Measurements from ENCODE around the gene RNF144B. TPM values are rescaled to one million over a fixed set of nuclear protein-coding genes. Genes with fewer than 3 reads are reported as not detected.

The RNF144B gene
- total and polyA plus RNA-seq, 2 donors (not counting 1 experiment from before 2014, with no cell fraction given) = 3.0 to 17.0 TPM

DNA sequence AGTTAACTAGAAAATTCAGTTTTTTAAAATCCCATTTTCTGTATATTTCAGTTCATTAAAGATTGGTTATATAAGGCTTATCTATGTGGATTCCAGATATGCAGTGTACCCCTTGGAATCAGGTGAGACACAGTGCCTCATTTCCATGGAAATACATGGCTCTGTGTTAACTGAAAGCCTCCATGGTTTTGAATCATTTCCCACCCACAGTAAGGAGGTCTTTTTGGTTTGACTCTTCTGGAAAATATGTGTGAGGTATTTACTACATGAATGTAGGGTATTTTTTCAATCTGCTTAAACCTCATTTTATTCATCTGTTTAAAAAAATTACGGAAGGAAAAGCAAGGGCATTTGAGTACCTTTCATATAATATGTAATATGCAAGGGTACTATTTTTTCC is 25.5 kb downstream of the RNF144B start:
- H3K4me1 Mint-ChIP-seq = peaks cover 37% of the 10 kb centered on the region
- peaks cover 0 to 5% of the 10 kb centered on the region in 2 experiments for H3K36me3 ChIP-seq (replicated peaks in 1 of 2; ENCODE audit: control extremely low read depth in 1 of 2, control insufficient read depth in 1 of 2, extremely low read depth in 1 of 2, insufficient read depth in 2 of 2, low read length in 1 of 2)
- peaks cover 47% of the 10 kb centered on the region for H3K79me2 ChIP-seq (ENCODE audit: control insufficient read depth, insufficient read depth, low read length)
- H3K4me3 ChIP-seq (ENCODE audit: control extremely low read depth in 1 of 5, extremely low read depth in 1 of 5, insufficient read depth in 1 of 5, low read depth in 2 of 5, low read length in 4 of 5) = no peak overlapping the region
- TF ChIP-seq EZH2 (IDR thresholded peaks at IDR 0.05; ENCODE audit: borderline replicate concordance, insufficient read depth, low read depth, low read length, poor library complexity, severe bottlenecking) = no peak
- TF ChIP-seq, protein P1, sequence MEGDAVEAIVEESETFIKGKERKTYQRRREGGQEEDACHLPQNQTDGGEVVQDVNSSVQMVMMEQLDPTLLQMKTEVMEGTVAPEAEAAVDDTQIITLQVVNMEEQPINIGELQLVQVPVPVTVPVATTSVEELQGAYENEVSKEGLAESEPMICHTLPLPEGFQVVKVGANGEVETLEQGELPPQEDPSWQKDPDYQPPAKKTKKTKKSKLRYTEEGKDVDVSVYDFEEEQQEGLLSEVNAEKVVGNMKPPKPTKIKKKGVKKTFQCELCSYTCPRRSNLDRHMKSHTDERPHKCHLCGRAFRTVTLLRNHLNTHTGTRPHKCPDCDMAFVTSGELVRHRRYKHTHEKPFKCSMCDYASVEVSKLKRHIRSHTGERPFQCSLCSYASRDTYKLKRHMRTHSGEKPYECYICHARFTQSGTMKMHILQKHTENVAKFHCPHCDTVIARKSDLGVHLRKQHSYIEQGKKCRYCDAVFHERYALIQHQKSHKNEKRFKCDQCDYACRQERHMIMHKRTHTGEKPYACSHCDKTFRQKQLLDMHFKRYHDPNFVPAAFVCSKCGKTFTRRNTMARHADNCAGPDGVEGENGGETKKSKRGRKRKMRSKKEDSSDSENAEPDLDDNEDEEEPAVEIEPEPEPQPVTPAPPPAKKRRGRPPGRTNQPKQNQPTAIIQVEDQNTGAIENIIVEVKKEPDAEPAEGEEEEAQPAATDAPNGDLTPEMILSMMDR (IDR thresholded peaks at IDR 0.05) = no peak
- peaks cover 2% of the 10 kb centered on the region for H3K9me3 Mint-ChIP-seq (ENCODE audit: insufficient read depth)
- H3K4me3 Mint-ChIP-seq = no peak overlapping the region
- no peak overlapping the region for H3K4me2 ChIP-seq (replicated peaks; ENCODE audit: low read depth, low read length, poor library complexity, severe bottlenecking)
- no peak overlapping the region for H3K9ac ChIP-seq (ENCODE audit: low read length)
- H2AFZ ChIP-seq (ENCODE audit: insufficient read depth, low read depth, low read length, poor library complexity, severe bottlenecking) = no peak overlapping the region
- no peak overlapping the region for H3K27ac Mint-ChIP-seq
- H3K27me3 Mint-ChIP-seq = no peaks in the 10 kb centered on the region
- H3K9me3 ChIP-seq (ENCODE audit: control extremely low read depth in 1 of 3, control insufficient read depth in 2 of 3, insufficient read depth in 1 of 3, low read length in 2 of 3) = no peaks in the 10 kb centered on the region
- no peaks in the 10 kb centered on the region for H3K27me3 ChIP-seq (replicated peaks in 1 of 4; ENCODE audit: control extremely low read depth in 1 of 4, control insufficient read depth in 3 of 4, insufficient read depth in 4 of 4, low read length in 3 of 4)
- no peaks in the 10 kb centered on the region for H4K20me1 ChIP-seq (ENCODE audit: control insufficient read depth, insufficient read depth, low read length, poor library complexity, severe bottlenecking)
- H3K4me1 ChIP-seq (ENCODE audit: control insufficient read depth in 2 of 2, insufficient read depth in 2 of 2, low read length in 2 of 2) = peaks cover 20 to 21% of the 10 kb centered on the region in 2 donors
- ATAC-seq (ENCODE audit: low read depth) (no peak), DNase-seq (no peak)
- ChIA-PET CTCF (interaction anchor here (1.0 kb wide), 1 partner anchor 12 kb away, joined by 5 read pairs; no protein-coding TSS in a partner anchor), POLR2A (no interaction called here)
- peak overlapping the region in 1 of 2 donors; percentile 4 for H3K27ac ChIP-seq (ENCODE audit: low read length in 2 of 2)
- WGBS (ENCODE audit: insufficient coverage) = no CpG with 5 or more reads among the region's 1 CpG
- intact Hi-C loops (cut with micrococcal nuclease) = no loop called here

DNA sequence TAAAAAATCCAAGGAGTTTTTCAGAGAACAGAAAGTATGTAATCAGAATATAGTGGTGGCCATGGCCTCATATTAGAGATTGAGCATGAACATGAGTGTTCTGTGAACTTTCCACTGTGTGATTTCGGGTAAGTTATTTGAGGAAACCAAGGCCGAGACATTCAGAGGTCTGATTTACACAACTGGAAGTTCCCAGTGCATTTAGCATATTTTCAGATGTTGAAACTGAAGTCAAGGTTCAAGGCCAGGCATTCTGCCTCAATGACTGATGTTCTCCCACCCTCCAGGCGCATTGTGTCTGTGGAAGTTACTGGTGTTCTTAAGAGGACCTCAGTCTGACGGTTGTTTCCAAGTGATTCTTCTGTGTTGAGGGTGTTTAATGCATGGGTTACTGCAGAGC is 26.2 kb downstream of the RNF144B start:
- peak overlapping the region; percentile 32 for H3K27ac Mint-ChIP-seq
- Histone ChIP-seq H3K27ac (ENCODE audit: low read length in 2 of 2) (no peak overlapping the region), H3K4me1 (ENCODE audit: control insufficient read depth in 2 of 2, insufficient read depth in 2 of 2, low read length in 2 of 2) (peaks cover 20 to 21% of the 10 kb centered on the region in 2 donors), H3K9ac (ENCODE audit: low read length) (no peak overlapping the region), H3K27me3 (replicated peaks in 1 of 4; ENCODE audit: control extremely low read depth in 1 of 4, control insufficient read depth in 3 of 4, insufficient read depth in 4 of 4, low read length in 3 of 4) (no peaks in the 10 kb centered on the region), H2AFZ (ENCODE audit: insufficient read depth, low read depth, low read length, poor library complexity, severe bottlenecking) (no peak overlapping the region), H3K4me2 (replicated peaks; ENCODE audit: low read depth, low read length, poor library complexity, severe bottlenecking) (no peak overlapping the region), H3K4me3 (ENCODE audit: control extremely low read depth in 1 of 5, extremely low read depth in 1 of 5, insufficient read depth in 1 of 5, low read depth in 2 of 5, low read length in 4 of 5) (no peak overlapping the region), H3K9me3 (ENCODE audit: control extremely low read depth in 1 of 3, control insufficient read depth in 2 of 3, insufficient read depth in 1 of 3, low read length in 2 of 3) (no peaks in the 10 kb centered on the region), H3K36me3 (replicated peaks in 1 of 2; ENCODE audit: control extremely low read depth in 1 of 2, control insufficient read depth in 1 of 2, extremely low read depth in 1 of 2, insufficient read depth in 2 of 2, low read length in 1 of 2) (peaks cover 0 to 5% of the 10 kb centered on the region in 2 experiments), H4K20me1 (ENCODE audit: control insufficient read depth, insufficient read depth, low read length, poor library complexity, severe bottlenecking) (no peaks in the 10 kb centered on the region), H3K79me2 (ENCODE audit: control insufficient read depth, insufficient read depth, low read length) (peaks cover 54% of the 10 kb centered on the region)
- TF ChIP-seq, protein P1 (IDR thresholded peaks at IDR 0.05) = no peak
- no peak for TF ChIP-seq EZH2 (IDR thresholded peaks at IDR 0.05; ENCODE audit: borderline replicate concordance, insufficient read depth, low read depth, low read length, poor library complexity, severe bottlenecking)
- DNase-seq (no peak), ATAC-seq (ENCODE audit: low read depth) (no peak)
- no peaks in the 10 kb centered on the region for H3K27me3 Mint-ChIP-seq
- H3K4me1 Mint-ChIP-seq = peaks cover 37% of the 10 kb centered on the region
- POLR2A ChIA-PET = no interaction called here
- CTCF ChIA-PET = interaction anchor here (1.0 kb wide), 1 partner anchor 90 kb away, joined by 3 read pairs; no protein-coding TSS in a partner anchor
- H3K4me3 Mint-ChIP-seq = peak overlapping the region; percentile 29
- intact Hi-C loops (cut with micrococcal nuclease) = no loop called here
- 62% methylated on average over 2 of the region's 4 CpGs for WGBS (ENCODE audit: insufficient coverage)
- H3K9me3 Mint-ChIP-seq (ENCODE audit: insufficient read depth) = peaks cover 2% of the 10 kb centered on the region
